Skeletal muscle tissue (tissue), 4 donors: ENCODE measurements around the gene MUC2. TPM values are rescaled to one million over a fixed set of nuclear protein-coding genes. Genes with fewer than 3 reads are reported as not detected.

Experiments
- H3K27ac ChIP-seq: one replicate; pipeline ENCODE4 v1.7.0; 2013; ENCODE audit warnings: mild to moderate bottlenecking, low read depth, low read length, inconsistent platforms
- H3K27me3 ChIP-seq, 3 donors: one replicate each; pipeline ENCODE4 v1.7.0; 2013; ENCODE audit warnings: low read length in 3 of 3; ENCODE audit not compliant: control insufficient read depth in 3 of 3, insufficient read depth in 3 of 3
- H3K36me3 ChIP-seq, 3 donors: one replicate each; pipeline ENCODE4 v1.7.0; 2013; ENCODE audit warnings: low read length in 3 of 3; ENCODE audit not compliant: control insufficient read depth in 3 of 3, insufficient read depth in 3 of 3
- H3K4me1 ChIP-seq, 3 donors: one replicate each; pipeline ENCODE4 v1.7.0; 2013; ENCODE audit warnings: low read length in 3 of 3, mild to moderate bottlenecking in 3 of 3; ENCODE audit not compliant: control insufficient read depth in 3 of 3, insufficient read depth in 3 of 3
- H3K4me3 ChIP-seq, 3 donors: one replicate each; pipeline ENCODE4 v1.7.0; 2013; ENCODE audit warnings: low read length in 3 of 3
- H3K9ac ChIP-seq, 3 donors: one replicate each; pipeline ENCODE4 v1.7.0; 2013; ENCODE audit warnings: low read length in 3 of 3, mild to moderate bottlenecking in 3 of 3, moderate library complexity in 2 of 3, low read depth in 1 of 3
- H3K9me3 ChIP-seq, 3 donors: one replicate each; pipeline ENCODE4 v1.7.0; 2013; ENCODE audit warnings: low read length in 3 of 3; ENCODE audit not compliant: control insufficient read depth in 3 of 3
- total RNA-seq: library from RNA; depleted of rRNA; stranded (reverse); fragments of >200 nt; gene quantifications from one replicate; pipeline ENCODE4 v1.2.3, GENCODE V29; 2014
- donor health status: Osteomylitis.

Gene MUC2
- total RNA-seq, 1 donor from 2014 or later, result not detected

GRCh38 chr11:1123970-1124369 is 49.3 kb downstream of the MUC2 start:
- peaks cover 0 to 3% (median 0%) of the 10 kb centered on the region in 3 donors for H3K9me3 ChIP-seq
- no peaks in the 10 kb centered on the region for H3K36me3 ChIP-seq
- H3K27me3 ChIP-seq, result peaks cover 25 to 58% (median 52%) of the 10 kb centered on the region in 3 donors
- no peak overlapping the region for H3K9ac ChIP-seq
- H3K4me1 ChIP-seq, result no peaks in the 10 kb centered on the region
- no peak overlapping the region for H3K27ac ChIP-seq
- H3K4me3 ChIP-seq, result no peak overlapping the region

Other genes with a start within 250 kb of the MUC2 start
- 5.7 TPM for gene CRACR2B, start 247.0 kb upstream of the MUC2 start, total RNA-seq
- gene CD151, start 241.9 kb upstream of the MUC2 start, total RNA-seq, result 94.5 TPM
- 46.4 TPM for gene POLR2L, start 232.3 kb upstream of the MUC2 start, total RNA-seq
- 42.3 TPM for gene TSPAN4, start 232.0 kb upstream of the MUC2 start, total RNA-seq
- 26.1 TPM for gene CHID1, start 164.1 kb upstream of the MUC2 start, total RNA-seq
- gene AP2A2, start 149.0 kb upstream of the MUC2 start, total RNA-seq, result 17.7 TPM
- not detected for gene MUC6, start 38.2 kb upstream of the MUC2 start, total RNA-seq
- under 0.01 TPM for gene MUC5AC, start 83.1 kb downstream of the MUC2 start, total RNA-seq
- not detected for gene MUC5B, start 148.2 kb downstream of the MUC2 start, total RNA-seq
- gene TOLLIP, start 234.8 kb downstream of the MUC2 start, total RNA-seq, result 8.9 TPM